Right cardiac atrium (tissue), 5 donors: ENCODE data around the gene GFI1B. TPM values are rescaled to one million over a fixed set of nuclear protein-coding genes. Genes with fewer than 3 reads are reported as not detected.
A peak's percentile ranks its signal among the peaks of the same experiment; 100 is the strongest.

Experiments used
- ATAC-seq, 2 donors: fragments of 200-7000 bp; cut with Tn5 transposase; one replicate each; pipeline versions ENCODE4 v1.8.0 to v1.9.1; 2020; ENCODE audit warnings: moderate library complexity in 2 of 2, mild to moderate bottlenecking in 1 of 2
- DNase-seq, 3 donors: peaks; one replicate each; pipeline ENCODE4 v3.0.0-alpha.2; 2020
- H3K27ac ChIP-seq: one replicate; pipeline ENCODE4 v1.5.1; 2013; ENCODE audit warnings: mild to moderate bottlenecking, low read length, control low read depth, moderate library complexity
- H3K27me3 ChIP-seq: one replicate; pipeline ENCODE4 v1.6.1; 2013; ENCODE audit not compliant: control insufficient read depth, insufficient read depth
- H3K4me1 ChIP-seq: one replicate; pipeline ENCODE4 v1.6.1; 2013; ENCODE audit warnings: low read length; ENCODE audit not compliant: control insufficient read depth, insufficient read depth
- H3K4me3 ChIP-seq: one replicate; pipeline ENCODE4 v1.5.1; 2013; ENCODE audit warnings: low read length, control low read depth
- H3K9me3 ChIP-seq: one replicate; pipeline ENCODE4 v1.6.1; 2013; ENCODE audit warnings: low read length; ENCODE audit not compliant: control insufficient read depth
- WGBS: extraction: QIAGEN DNeasy Blood & Tissue Kit; methylation state at CpG from one replicate; pipeline ENCODE4 v1.1.7; 2013; 5-methylcytosine and 5-hydroxymethylcytosine counted together
- intact Hi-C, 4 donors: fragments of 100-400 bp; cut with DNase I; formaldehyde crosslinking; loops; one replicate each; pipeline versions ENCODE4 v1.11.0 to v1.14.0; 2022 to 2023
- polyA plus RNA-seq: library from polyadenylated mRNA; stranded (reverse); fragments of 200-250 nt; gene quantifications from one replicate; pipeline ENCODE4 v1.2.3, GENCODE V29; 2013
- total RNA-seq, 4 donors: library from RNA; stranded (reverse); fragmentation: NEBNext Ultra II Directional; extraction: Animal tissue kit (Norgen Biotek cat#: 25700); gene quantifications; one replicate each; pipeline ENCODE4 v1.2.1, GENCODE V29; 2021
- donor health status: healthy with polysubstance abuse.
- donor health status: DM: no; HTN: yes; CAD: no.
- donor health status: DM: no; HTN: no; CAD: no.
- donor health status: DM: no; HTN: yes; CAD: no; lungs with severe emphysema.
- donor health status: DM: yes; HTN: yes; CAD: no.

Gene GFI1B
- total and polyA plus RNA-seq, 5 donors: 0.16 to 0.56 (median 0.34) TPM

DNA sequence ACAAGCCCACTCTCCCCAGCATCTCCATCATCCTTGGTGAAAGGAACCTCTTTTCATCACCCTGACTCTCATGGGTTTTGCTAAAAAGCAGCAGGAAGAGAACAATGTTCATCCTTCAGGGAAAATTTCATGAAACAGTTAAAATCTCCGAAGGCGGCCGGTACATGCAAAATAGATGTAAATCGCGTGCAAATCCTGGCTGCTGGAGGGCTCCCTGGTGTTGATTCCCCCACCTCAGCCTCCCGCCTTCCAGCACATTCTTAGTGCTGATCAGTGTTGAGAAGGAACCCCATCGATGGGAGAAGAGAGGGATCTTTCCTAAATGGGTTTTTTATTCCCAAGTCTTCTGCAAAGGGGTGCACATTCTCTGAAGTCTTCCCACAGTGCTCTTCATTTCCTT lies 8.7 kb upstream of the GFI1B start:
- intact Hi-C loops: no loop called here

DNA sequence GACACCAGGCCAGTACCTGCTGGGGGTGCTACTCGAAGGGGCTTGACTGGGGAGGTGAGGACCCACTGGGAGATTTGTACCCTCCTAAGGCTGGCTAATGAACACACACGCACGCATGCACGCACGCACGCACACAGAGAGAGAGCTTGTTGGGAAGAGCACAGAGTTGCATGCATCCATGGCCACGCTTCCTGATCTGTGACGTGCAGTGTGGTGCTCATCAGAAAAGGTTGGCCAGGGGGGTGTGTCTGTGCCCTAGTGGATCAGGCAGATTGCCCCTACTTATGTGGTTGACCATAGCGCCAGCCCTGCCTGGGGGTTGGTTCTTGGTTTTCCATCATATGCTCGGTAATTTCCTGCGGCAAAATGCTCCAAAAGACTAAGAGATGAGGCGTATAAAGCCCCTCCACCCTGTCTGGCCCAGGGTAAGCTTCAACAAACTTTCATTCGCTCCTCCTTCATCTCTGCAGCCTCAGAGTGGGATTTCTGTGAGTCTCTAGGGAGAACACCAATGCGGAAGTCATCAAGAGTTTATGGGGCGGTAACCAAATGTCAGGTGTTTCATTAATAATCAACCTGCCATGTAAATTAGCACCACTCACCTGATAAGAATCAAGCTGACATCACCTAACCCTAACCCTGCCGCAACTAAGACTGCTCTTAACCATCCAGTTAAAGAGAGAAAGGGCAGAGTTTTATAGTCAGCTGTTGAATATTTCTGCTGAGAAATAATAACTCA lies 8.0 kb upstream of the GFI1B start:
- Histone ChIP-seq H3K4me1 (no peaks in the 10 kb centered on the region), H3K27ac (no peak overlapping the region), H3K9me3 (no peaks in the 10 kb centered on the region), H3K4me3 (no peak overlapping the region), H3K27me3 (no peaks in the 10 kb centered on the region)
- ATAC-seq (no peak), DNase-seq (no peak)
- intact Hi-C loops: no loop called here
- 86% methylated on average over 16 of the region's 16 CpGs for WGBS

More for the DNA sequence above, 8.7 kb upstream of the GFI1B start:
- no peak for DNase-seq
- Histone ChIP-seq H3K27me3 (no peaks in the 10 kb centered on the region), H3K9me3 (no peaks in the 10 kb centered on the region), H3K4me1 (no peaks in the 10 kb centered on the region), H3K4me3 (no peak overlapping the region), H3K27ac (no peak overlapping the region)
- no peak for ATAC-seq
- WGBS: 42% methylated on average over 7 of the region's 7 CpGs

DNA sequence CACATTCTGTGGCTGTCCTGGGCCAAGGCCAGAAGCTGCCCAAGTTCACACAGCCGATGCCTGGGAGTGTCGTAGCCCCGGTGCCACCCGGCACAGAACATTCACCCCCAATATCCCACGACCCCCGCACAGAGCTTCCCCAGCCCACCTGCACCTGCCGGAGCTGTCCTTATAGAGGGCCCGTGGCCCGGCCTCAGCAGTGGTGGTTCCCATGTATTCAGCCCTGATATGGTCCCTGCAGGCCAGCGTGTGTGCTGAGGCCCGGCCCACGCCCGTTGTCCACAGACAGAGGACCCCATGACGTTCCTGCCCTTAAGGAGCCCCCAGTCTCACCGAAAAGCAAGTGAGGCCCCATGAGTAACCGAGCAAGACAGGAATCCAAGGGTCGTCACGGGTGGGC lies 5.3 kb upstream of the GFI1B start:
- ATAC-seq (peak; percentile 7 to 34), DNase-seq (no peak)
- Histone ChIP-seq H3K27ac (no peak overlapping the region), H3K27me3 (no peaks in the 10 kb centered on the region), H3K4me3 (no peak overlapping the region), H3K4me1 (no peaks in the 10 kb centered on the region), H3K9me3 (no peaks in the 10 kb centered on the region)
- intact Hi-C loops: no loop called here
- 79% methylated on average over 18 of the region's 18 CpGs for WGBS

GRCh38 chr9:132973713-132974112 lies 4.8 kb upstream of the GFI1B start:
- Histone ChIP-seq H3K27ac (no peak overlapping the region), H3K4me1 (no peaks in the 10 kb centered on the region), H3K9me3 (no peaks in the 10 kb centered on the region), H3K4me3 (no peak overlapping the region), H3K27me3 (no peaks in the 10 kb centered on the region)
- ATAC-seq: no peak
- DNase-seq: no peak
- WGBS: 76% methylated on average over 5 of the region's 5 CpGs
- intact Hi-C loops: no loop called here

DNA sequence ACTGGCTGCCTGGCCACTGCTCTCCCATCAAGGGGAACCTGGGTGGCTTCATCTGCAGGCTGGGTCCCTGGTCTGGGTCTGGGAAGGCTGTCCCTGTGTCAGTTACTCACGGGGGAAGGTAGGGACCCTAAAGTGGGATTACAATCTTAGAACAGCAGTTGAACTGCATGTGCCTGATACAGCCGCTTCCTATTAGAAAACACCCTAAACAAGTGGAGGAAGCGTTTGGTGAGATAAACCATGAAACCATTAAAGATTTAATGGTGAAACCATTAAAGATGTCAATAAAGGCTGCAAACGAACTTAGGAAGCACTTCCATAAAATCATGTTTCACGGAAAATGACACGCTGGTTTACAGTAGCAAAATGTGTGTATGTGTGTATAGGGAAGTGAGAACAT lies 2.5 kb upstream of the GFI1B start:
- Histone ChIP-seq H3K27ac (no peak overlapping the region), H3K9me3 (no peaks in the 10 kb centered on the region), H3K4me3 (no peak overlapping the region), H3K27me3 (no peaks in the 10 kb centered on the region), H3K4me1 (no peaks in the 10 kb centered on the region)
- intact Hi-C loops: no loop called here
- WGBS: 54% methylated on average over 6 of the region's 6 CpGs
- DNase-seq (no peak), ATAC-seq (no peak)

- intact Hi-C loops: no loop called here
- no peaks in the 10 kb centered on the region for H3K27me3 ChIP-seq
- H3K9me3 ChIP-seq: no peaks in the 10 kb centered on the region
These were observed 1.9 kb upstream of the GFI1B start for GRCh38 chr9:132976571-132976970.

DNA sequence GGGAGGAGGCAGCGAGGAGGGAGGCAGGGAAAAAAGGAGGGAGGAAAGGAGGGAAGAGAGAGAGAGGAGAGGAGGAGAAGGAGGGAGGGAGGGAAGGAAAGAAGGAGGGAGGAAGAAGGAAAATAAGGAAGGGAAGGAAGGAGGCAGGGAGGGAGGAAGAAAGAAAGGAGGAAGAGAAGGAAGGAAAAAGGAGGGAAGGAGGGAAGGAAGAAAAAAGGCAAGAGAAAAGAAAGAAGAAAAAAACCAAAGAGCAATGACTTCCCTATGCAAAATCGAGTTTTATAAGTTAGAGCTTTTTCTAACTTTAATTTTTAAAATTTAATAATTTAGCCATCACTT lies 413 bp upstream of the GFI1B start:
- Histone ChIP-seq H3K4me1 (peaks cover 2% of the 10 kb centered on the region), H3K9me3 (no peaks in the 10 kb centered on the region), H3K4me3 (no peak overlapping the region), H3K27ac (no peak overlapping the region), H3K27me3 (no peaks in the 10 kb centered on the region)
- intact Hi-C loops: no loop called here
- DNase-seq (no peak), ATAC-seq (no peak)
- 17% methylated on average over 2 of the region's 2 CpGs for WGBS

More at GRCh38 chr9:132976571-132976970, 1.9 kb upstream of the GFI1B start:
- DNase-seq: no peak
- no peak overlapping the region for H3K4me3 ChIP-seq
- WGBS: 85% methylated on average over 3 of the region's 3 CpGs
- no peak overlapping the region for H3K27ac ChIP-seq
- ATAC-seq: no peak
- no peaks in the 10 kb centered on the region for H3K4me1 ChIP-seq

DNA sequence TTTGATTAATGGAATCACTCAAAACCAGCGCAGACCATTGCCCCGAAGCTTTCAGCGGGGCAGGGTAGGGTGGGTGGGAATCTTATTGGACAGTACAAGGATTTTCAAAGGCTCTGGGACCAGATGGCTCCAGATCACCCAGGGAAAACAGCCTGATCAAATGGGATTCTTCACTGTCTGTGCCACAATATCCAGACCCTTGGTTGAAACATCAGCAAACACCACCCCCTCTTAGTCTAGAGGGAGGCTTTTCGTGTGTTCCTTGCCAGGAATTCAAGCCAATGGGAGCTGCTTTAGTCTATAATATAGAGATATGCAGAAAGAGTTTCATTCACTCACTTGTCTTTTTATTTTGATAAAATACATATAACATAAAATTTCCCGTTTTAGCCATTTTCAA lies 1.7 kb downstream of the GFI1B start:
- DNase-seq (no peak), ATAC-seq (no peak)
- H3K4me3 ChIP-seq: no peak overlapping the region
- no peak overlapping the region for H3K27ac ChIP-seq
- WGBS: 60% methylated on average over 5 of the region's 5 CpGs
- intact Hi-C loops: no loop called here
- no peaks in the 10 kb centered on the region for H3K27me3 ChIP-seq
- H3K9me3 ChIP-seq: no peaks in the 10 kb centered on the region
- H3K4me1 ChIP-seq: peaks cover 2% of the 10 kb centered on the region

- intact Hi-C loops: no loop called here
- no peak for ATAC-seq
- no peak overlapping the region for H3K27ac ChIP-seq
- DNase-seq: no peak
- H3K4me3 ChIP-seq: no peak overlapping the region
- WGBS: 46% methylated on average over 8 of the region's 8 CpGs
- peaks cover 2% of the 10 kb centered on the region for H3K4me1 ChIP-seq
- H3K27me3 ChIP-seq: no peaks in the 10 kb centered on the region
- H3K9me3 ChIP-seq: no peaks in the 10 kb centered on the region
These were observed 4.0 kb downstream of the GFI1B start for GRCh38 chr9:132982458-132982857.

DNA sequence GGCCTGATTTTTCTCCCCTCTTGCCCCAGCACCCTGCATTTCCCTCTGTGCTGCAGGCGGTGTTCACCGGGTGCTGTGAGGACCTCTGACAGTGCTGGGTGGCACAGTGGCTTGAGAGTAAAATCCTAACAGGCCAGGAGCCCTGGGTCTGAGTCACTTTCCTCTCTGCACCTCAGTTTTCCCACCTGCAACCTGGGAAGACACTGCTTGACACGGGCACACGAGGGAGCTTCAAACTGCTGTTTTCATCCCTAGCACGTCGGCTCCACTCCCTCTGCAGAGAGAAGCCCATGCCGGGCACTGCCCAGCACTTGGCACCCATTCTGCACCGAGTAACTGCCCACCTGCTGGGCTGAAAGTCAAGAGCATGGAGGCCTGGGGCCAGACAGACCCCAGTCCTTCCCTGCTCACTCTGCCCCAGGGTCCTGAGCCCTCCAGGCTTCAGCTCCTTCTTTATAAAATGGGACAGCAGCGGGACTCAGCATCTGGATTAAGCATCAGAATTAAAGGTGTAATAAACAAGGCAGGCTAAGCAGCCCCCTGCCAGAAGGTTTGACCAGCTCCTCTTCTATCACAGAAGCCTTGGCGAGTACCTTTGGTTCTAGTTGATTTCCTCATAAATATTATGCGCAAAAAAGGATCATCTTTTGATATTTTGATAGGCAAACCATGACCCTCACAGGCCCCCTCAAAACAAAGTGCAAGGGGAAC lies 5.2 kb downstream of the GFI1B start:
- WGBS: 77% methylated on average over 11 of the region's 11 CpGs
- Histone ChIP-seq H3K4me1 (peaks cover 2% of the 10 kb centered on the region), H3K9me3 (no peaks in the 10 kb centered on the region), H3K27me3 (no peaks in the 10 kb centered on the region), H3K4me3 (no peak overlapping the region), H3K27ac (no peak overlapping the region)
- no peak for DNase-seq
- no peak for ATAC-seq
- intact Hi-C loops: no loop called here

- WGBS: 40% methylated on average over 20 of the region's 20 CpGs
- no peaks in the 10 kb centered on the region for H3K27me3 ChIP-seq
- H3K27ac ChIP-seq: no peak overlapping the region
- intact Hi-C loops: no loop called here
- DNase-seq (no peak), ATAC-seq (no peak)
- H3K4me1 ChIP-seq: peaks cover 2% of the 10 kb centered on the region
- no peak overlapping the region for H3K4me3 ChIP-seq
- no peaks in the 10 kb centered on the region for H3K9me3 ChIP-seq
These were observed 5.9 kb downstream of the GFI1B start for GRCh38 chr9:132984202-132985070.
